ENCODE data around the gene IL17C.

GRCh38 chr16:88645941-88646340, 7.6 kb downstream of the IL17C start:
- TF ChIP-seq USF1 (CRISPR knock-in tag; IDR thresholded peaks at IDR 0.05) (no peak), CTCF (IDR thresholded peaks at IDR 0.05) (no peak), ELF4 (CRISPR knock-in tag; IDR thresholded peaks at IDR 0.05; ENCODE audit: low read depth) (no peak), ATF1 (CRISPR knock-in tag; IDR thresholded peaks at IDR 0.05) (no peak), MLX (CRISPR knock-in tag; IDR thresholded peaks at IDR 0.05) (no peak), ATF3 (CRISPR knock-in tag; conservative IDR thresholded peaks at IDR 0.05) (no peak), NR2C2 (CRISPR knock-in tag; IDR thresholded peaks at IDR 0.05) (no peak), SP1 (CRISPR knock-in tag; conservative IDR thresholded peaks at IDR 0.05) (no peak), SMAD4 (CRISPR knock-in tag; IDR thresholded peaks at IDR 0.05) (no peak), AFF4 (CRISPR knock-in tag; IDR thresholded peaks at IDR 0.05; ENCODE audit: borderline replicate concordance) (no peak)
